GM20000 (cell line): ENCODE measurements around the gene HEBP1.

Experiments used
- DNase-seq: peaks from one replicate; pipeline ENCODE4 v3.0.0; 2012; ENCODE audit warnings: low spot score
- TF ChIP-seq, protein P1 (sequence below): IDR thresholded peaks from 2 replicates; pipeline ENCODE4 v1.5.1; 2012; ENCODE audit warnings: mild to moderate bottlenecking, control low read depth; ENCODE audit errors: extremely low read depth, missing control alignments

HEBP1 gene

GRCh38 chr12:13030541-13031291 lies 30.7 kb upstream of the HEBP1 start:
- DNase-seq, result no peak
- TF ChIP-seq, protein P1, sequence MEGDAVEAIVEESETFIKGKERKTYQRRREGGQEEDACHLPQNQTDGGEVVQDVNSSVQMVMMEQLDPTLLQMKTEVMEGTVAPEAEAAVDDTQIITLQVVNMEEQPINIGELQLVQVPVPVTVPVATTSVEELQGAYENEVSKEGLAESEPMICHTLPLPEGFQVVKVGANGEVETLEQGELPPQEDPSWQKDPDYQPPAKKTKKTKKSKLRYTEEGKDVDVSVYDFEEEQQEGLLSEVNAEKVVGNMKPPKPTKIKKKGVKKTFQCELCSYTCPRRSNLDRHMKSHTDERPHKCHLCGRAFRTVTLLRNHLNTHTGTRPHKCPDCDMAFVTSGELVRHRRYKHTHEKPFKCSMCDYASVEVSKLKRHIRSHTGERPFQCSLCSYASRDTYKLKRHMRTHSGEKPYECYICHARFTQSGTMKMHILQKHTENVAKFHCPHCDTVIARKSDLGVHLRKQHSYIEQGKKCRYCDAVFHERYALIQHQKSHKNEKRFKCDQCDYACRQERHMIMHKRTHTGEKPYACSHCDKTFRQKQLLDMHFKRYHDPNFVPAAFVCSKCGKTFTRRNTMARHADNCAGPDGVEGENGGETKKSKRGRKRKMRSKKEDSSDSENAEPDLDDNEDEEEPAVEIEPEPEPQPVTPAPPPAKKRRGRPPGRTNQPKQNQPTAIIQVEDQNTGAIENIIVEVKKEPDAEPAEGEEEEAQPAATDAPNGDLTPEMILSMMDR, result no peak

GRCh38 chr12:13028825-13029570 lies 28.9 kb upstream of the HEBP1 start:
- TF ChIP-seq, protein P1, result no peak
- no peak for DNase-seq

DNA sequence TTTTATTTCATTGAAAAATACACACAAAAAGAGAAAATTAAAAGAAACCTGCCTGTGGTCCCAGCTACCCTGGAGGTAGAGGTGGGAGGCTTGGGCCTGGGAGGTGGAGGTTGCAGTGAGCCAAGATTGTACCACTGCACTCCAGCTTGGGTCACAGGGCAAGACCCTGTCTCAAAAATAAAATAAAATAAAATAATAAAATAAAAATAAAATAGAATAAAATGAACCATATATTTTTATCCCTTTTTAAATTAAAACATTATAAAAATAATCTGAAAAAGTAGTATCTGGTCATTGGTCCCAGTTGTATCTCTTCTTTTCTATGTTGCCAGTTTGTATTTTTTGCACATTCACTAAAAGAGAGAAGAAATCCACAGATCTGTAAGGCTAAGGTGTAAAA lies 27.4 kb upstream of the HEBP1 start:
- TF ChIP-seq, protein P1, result no peak

GRCh38 chr12:13027032-13027431 lies 27.0 kb upstream of the HEBP1 start:
- TF ChIP-seq, protein P1, result no peak
- DNase-seq, result no peak

More for the DNA sequence above, 27.4 kb upstream of the HEBP1 start:
- DNase-seq, result no peak

DNA sequence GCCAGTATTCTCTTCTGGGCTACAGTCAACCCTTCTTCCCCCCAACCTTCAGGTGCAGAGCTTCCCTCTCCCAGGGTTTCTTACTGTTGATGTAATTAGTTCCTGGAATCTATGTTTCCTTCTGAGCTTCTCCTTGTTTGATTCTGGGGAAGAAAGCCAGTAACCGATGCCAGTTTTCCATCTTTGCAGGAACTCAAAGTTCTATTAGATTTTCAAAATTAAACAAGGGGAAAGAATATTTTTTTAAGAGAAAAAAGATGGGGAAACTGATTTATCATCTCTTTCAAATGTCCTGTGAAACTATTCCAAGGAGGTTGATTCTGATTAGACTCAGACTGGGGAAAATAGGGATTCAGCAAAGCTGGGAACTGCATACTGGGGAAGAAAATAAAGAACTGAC lies 26.2 kb upstream of the HEBP1 start:
- TF ChIP-seq, protein P1, result no peak
- DNase-seq, result no peak

DNA sequence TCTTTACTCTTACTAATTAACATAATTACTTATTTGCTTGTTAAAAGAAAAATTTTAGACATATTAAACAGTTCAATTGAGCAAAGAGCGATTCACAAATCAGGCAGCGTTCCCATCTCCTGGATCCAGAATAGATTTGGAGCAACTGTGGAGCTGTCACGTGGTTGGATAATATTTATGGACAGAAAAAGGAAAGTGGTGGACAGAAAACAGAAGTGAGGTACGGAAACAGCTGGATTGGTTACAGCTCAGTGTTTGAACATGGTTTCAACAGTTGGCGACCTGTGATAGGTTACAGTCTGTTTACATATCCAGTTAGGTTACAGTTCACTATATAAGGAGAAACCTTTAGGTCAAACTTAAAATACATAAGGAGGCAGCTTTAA lies 24.5 kb upstream of the HEBP1 start:
- DNase-seq, result no peak
- TF ChIP-seq, protein P1, result no peak

GRCh38 chr12:13023811-13024530 lies 23.9 kb upstream of the HEBP1 start:
- TF ChIP-seq, protein P1, result peak; percentile 30

More at GRCh38 chr12:13023811-13024530, 23.9 kb upstream of the HEBP1 start:
- no peak for DNase-seq
